ENCODE results near the gene ERP27. TPM values are rescaled to one million over a fixed set of nuclear protein-coding genes. Genes with fewer than 3 reads are reported as not detected.

ERP27 gene
- total RNA-seq, 4 donors from 2014 or later, result 0.88 to 24.3 (median 5.0) TPM; not detected in 1

- no peaks in the 10 kb centered on the region for H3K27me3 ChIP-seq
- DNase-seq, result no peak
- peak overlapping the region in 1 of 3 donors; percentile 15 for H3K27ac ChIP-seq
- no peaks in the 10 kb centered on the region for H3K9me3 ChIP-seq
- peaks cover 7 to 8% of the 10 kb centered on the region in 2 donors for H3K4me1 ChIP-seq
- H3K36me3 ChIP-seq, result no peaks in the 10 kb centered on the region
- no peak overlapping the region for H3K4me3 ChIP-seq (replicated peaks in 1 of 3)
- WGBS, 2 donors, result 69 to 76% methylated on average over 7 of the region's 7 CpGs
- TF ChIP-seq CTCF (IDR thresholded peaks at IDR 0.05) (no peak), POLR2A (IDR thresholded peaks at IDR 0.05) (no peak)
- intact Hi-C loops (cut with DNase I), result no loop called here
Measured at GRCh38 chr12:14896521-14897169, 41.7 kb downstream of the ERP27 start.

GRCh38 chr12:14893506-14894250 lies 44.7 kb downstream of the ERP27 start:
- Histone ChIP-seq H3K27me3 (no peaks in the 10 kb centered on the region), H3K9me3 (no peaks in the 10 kb centered on the region), H3K36me3 (no peaks in the 10 kb centered on the region), H3K4me1 (peaks cover 7 to 8% of the 10 kb centered on the region in 2 donors), H3K4me3 (replicated peaks in 1 of 3) (no peak overlapping the region), H3K27ac (peak overlapping the region; percentile 28 to 61 (median 48))
- intact Hi-C loops (cut with DNase I), result no loop called here
- TF ChIP-seq CTCF (IDR thresholded peaks at IDR 0.05) (no peak), POLR2A (IDR thresholded peaks at IDR 0.05) (no peak)
- WGBS, 2 donors, result 34 to 37% methylated on average over 5 of the region's 5 CpGs
- DNase-seq, result peak; percentile 25 to 34

- no peak for TF ChIP-seq CTCF (IDR thresholded peaks at IDR 0.05)
- TF ChIP-seq POLR2A (IDR thresholded peaks at IDR 0.05), result no peak
- intact Hi-C loops (cut with DNase I), result no loop called here
- peak overlapping the region; percentile 28 to 61 (median 48) for H3K27ac ChIP-seq
- H3K4me1 ChIP-seq, result peaks cover 7 to 8% of the 10 kb centered on the region in 2 donors
- no peaks in the 10 kb centered on the region for H3K36me3 ChIP-seq
- DNase-seq, result peak; percentile 45 to 53
- no peaks in the 10 kb centered on the region for H3K9me3 ChIP-seq
- WGBS, 2 donors, result 60 to 62% methylated on average over 7 of the region's 7 CpGs
- H3K27me3 ChIP-seq, result no peaks in the 10 kb centered on the region
- H3K4me3 ChIP-seq (replicated peaks in 1 of 3), result no peak overlapping the region
Measured at GRCh38 chr12:14892726-14893505, 45.4 kb downstream of the ERP27 start.

- WGBS, 2 donors, result 91 to 95% methylated on average over 5 of the region's 5 CpGs
- DNase-seq, result no peak
- H3K27me3 ChIP-seq, result no peaks in the 10 kb centered on the region
- TF ChIP-seq CTCF (IDR thresholded peaks at IDR 0.05), result no peak
- no peak for TF ChIP-seq POLR2A (IDR thresholded peaks at IDR 0.05)
- intact Hi-C loops (cut with DNase I), result no loop called here
- no peak overlapping the region for H3K4me3 ChIP-seq (replicated peaks in 1 of 3)
- H3K9me3 ChIP-seq, result no peaks in the 10 kb centered on the region
- no peak overlapping the region for H3K27ac ChIP-seq
- peaks cover 14 to 16% of the 10 kb centered on the region in 2 donors for H3K4me1 ChIP-seq
- H3K36me3 ChIP-seq, result no peaks in the 10 kb centered on the region
Measured at GRCh38 chr12:14890701-14891100, 47.6 kb downstream of the ERP27 start.

All from thyroid gland (tissue), 4 donors.